ENCODE results near the gene DNAJB8.

DNA sequence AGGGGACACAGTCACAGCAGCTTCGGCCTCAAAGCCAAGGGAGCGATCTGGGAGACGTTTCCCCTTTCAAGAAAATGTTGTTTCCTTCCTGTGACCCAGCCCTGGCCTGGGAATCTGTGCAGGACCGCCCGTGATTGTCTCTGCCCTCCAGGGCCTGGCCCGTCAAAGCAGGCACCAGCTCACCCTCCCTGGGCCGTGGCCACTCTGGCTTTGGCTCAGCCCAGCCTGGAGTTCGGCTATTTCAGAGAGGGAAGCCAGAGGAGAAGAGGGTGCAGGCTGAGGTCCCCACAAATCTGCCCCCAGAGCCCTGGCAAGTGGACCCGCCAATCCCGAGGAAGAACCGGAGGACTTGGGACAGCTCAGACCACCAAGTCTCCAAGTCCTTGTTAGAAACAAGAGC, 13.6 kb upstream of the DNAJB8 start:
- TF ChIP-seq, protein P1, sequence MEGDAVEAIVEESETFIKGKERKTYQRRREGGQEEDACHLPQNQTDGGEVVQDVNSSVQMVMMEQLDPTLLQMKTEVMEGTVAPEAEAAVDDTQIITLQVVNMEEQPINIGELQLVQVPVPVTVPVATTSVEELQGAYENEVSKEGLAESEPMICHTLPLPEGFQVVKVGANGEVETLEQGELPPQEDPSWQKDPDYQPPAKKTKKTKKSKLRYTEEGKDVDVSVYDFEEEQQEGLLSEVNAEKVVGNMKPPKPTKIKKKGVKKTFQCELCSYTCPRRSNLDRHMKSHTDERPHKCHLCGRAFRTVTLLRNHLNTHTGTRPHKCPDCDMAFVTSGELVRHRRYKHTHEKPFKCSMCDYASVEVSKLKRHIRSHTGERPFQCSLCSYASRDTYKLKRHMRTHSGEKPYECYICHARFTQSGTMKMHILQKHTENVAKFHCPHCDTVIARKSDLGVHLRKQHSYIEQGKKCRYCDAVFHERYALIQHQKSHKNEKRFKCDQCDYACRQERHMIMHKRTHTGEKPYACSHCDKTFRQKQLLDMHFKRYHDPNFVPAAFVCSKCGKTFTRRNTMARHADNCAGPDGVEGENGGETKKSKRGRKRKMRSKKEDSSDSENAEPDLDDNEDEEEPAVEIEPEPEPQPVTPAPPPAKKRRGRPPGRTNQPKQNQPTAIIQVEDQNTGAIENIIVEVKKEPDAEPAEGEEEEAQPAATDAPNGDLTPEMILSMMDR (IDR thresholded peaks at IDR 0.05): no peak
- no peak for TF ChIP-seq POLR2A (IDR thresholded peaks at IDR 0.05)
